Nucleus accumbens (tissue), 56 donors: Measurements from ENCODE around the gene PCDHGB6.
A peak's percentile ranks its signal among the peaks of the same experiment; 100 is the strongest.
"Not testable (repeated sequence)": the region's sequence is repeated elsewhere in the genome, so short reads cannot be mapped to it uniquely, and the experiment has no call there.

Source experiments
- DNase-seq, 56 donors: peaks; one replicate each; lab custom pipeline; 2025; lab: John Stamatoyannopoulos, UW

Gene PCDHGB6

DNA sequence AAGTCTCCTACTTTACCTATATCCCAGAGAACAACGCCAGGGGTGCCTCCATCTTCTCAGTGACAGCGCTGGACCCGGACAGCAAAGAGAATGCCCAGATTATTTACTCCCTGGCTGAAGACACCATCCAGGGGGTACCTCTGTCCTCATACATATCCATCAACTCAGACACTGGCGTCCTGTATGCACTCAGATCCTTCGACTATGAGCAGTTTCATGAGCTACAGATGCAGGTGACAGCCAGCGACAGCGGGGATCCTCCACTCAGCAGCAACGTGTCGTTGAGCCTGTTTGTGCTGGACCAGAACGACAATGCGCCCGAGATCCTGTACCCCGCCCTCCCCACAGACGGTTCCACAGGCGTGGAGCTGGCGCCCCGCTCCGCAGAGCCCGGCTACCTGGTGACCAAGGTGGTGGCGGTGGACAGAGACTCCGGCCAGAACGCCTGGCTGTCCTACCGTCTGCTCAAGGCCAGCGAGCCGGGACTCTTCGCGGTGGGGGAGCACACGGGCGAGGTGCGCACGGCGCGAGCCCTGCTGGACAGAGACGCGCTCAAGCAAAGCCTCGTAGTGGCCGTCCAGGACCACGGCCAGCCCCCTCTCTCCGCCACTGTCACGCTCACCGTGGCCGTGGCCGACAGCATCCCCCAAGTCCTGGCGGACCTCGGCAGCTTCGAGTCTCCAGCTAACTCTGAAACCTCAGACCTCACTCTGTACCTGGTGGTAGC, 6.9 kb downstream of the PCDHGB6 start:
- not testable (repeated sequence) for DNase-seq

DNA sequence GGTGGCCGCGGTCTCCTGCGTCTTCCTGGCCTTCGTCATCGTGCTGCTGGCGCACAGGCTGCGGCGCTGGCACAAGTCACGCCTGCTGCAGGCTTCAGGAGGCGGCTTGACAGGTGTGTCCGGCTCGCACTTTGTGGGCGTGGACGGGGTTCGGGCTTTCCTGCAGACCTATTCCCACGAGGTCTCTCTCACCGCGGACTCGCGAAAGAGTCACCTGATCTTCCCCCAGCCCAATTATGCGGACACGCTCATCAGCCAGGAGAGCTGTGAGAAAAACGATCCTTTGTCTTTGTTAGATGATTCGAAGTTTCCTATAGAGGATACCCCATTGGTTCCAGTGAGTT, 7.4 kb downstream of the PCDHGB6 start:
- DNase-seq = not testable (repeated sequence)

DNA sequence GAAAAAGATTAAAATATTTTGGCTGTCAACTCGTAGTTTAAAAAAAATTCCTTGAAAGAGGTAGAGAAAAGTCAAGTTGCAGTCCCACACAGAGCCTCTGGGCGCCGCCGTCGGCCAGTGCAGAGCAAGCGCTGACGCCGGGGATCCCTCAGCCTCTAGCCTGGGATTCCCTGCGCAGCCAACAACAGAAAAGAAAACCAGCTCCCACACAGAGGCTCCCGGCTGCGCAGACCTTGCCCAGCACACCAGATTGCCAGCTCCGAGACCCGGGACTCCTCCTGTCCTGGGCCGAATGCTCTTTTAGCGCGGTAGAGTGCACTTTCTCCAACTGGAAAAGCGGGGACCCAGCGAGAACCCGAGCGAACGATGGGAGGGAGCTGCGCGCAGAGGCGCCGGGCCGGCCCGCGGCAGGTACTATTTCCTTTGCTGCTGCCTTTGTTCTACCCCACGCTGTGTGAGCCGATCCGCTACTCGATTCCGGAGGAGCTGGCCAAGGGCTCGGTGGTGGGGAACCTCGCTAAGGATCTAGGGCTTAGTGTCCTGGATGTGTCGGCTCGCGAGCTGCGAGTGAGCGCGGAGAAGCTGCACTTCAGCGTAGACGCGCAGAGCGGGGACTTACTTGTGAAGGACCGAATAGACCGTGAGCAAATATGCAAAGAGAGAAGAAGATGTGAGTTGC, 9.8 kb downstream of the PCDHGB6 start, which contains the start of gene PCDHGB7:
Gene PCDHGB7, plus strand, starts transcription at position 184 of the 679 bp plus-strand sequence. Its CDS starts 183 bp downstream, at position 367.
- DNase-seq = peak in 15 of 56 donors; percentile 11 to 64 (median 26)

GRCh38 chr5:141419074-141419880, 11.5 kb downstream of the PCDHGB6 start:
- DNase-seq = no peak

DNA sequence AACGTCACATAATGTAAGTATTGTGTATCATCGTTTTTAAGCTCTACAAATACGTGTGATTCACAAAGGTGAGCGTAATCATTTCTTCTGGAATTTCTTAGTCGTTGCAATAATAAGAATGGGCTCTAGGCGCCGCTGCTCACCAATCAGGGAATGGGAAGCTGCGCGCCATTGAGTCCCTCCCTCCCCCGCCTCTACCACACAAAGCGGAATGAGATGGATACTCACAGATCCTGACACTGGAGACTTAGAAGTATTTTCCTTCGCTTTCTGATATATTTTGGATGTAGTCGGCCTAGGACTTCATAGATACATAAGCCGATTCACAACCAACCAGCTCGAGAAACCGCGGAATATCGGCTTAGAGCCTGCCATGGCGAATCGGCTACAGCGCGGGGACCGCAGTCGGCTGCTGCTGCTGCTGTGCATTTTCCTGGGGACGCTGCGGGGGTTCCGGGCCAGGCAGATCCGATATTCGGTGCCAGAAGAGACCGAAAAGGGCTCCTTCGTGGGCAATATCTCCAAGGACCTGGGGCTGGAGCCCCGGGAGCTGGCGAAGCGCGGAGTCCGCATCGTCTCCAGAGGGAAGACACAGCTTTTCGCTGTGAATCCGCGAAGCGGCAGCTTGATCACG, 13.2 kb downstream of the PCDHGB6 start, which contains the start of gene PCDHGA11:
Gene PCDHGA11, plus strand, starts transcription at position 197 of the 634 bp plus-strand sequence. Its CDS starts 177 bp downstream, at position 374.
- DNase-seq = peak in 1 of 56 donors; percentile 13

DNA sequence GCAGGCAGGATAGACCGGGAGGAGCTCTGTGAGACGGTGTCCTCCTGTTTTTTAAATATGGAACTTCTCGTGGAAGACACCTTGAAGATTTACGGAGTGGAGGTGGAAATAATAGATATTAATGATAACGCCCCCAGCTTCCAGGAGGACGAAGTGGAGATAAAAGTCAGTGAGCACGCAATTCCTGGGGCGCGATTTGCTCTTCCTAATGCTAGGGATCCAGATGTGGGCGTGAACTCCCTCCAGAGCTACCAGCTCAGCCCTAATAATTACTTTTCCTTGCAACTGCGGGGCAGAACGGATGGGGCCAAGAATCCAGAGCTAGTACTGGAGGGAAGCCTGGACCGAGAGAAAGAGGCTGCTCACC, 13.7 kb downstream of the PCDHGB6 start:
- no peak for DNase-seq

DNA sequence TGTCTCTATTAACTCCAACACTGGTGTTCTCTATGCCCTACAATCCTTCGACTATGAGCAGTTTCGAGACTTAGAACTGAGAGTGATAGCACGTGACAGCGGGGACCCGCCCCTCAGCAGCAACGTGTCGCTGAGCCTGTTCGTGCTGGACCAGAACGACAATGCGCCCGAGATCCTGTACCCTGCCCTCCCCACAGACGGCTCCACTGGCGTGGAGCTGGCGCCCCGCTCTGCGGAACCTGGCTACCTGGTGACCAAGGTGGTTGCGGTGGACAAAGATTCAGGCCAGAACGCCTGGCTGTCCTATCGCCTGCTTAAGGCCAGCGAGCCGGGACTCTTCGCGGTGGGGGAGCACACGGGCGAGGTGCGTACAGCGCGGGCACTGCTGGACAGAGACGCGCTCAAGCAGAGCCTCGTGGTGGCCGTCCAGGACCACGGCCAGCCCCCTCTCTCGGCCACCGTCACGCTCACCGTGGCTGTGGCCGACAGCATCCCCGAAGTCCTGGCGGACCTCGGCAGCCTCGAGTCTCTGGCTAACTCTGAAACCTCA, 15.0 kb downstream of the PCDHGB6 start:
- no peak for DNase-seq

GRCh38 chr5:141427783-141428426, 20.1 kb downstream of the PCDHGB6 start:
- DNase-seq = no peak

DNA sequence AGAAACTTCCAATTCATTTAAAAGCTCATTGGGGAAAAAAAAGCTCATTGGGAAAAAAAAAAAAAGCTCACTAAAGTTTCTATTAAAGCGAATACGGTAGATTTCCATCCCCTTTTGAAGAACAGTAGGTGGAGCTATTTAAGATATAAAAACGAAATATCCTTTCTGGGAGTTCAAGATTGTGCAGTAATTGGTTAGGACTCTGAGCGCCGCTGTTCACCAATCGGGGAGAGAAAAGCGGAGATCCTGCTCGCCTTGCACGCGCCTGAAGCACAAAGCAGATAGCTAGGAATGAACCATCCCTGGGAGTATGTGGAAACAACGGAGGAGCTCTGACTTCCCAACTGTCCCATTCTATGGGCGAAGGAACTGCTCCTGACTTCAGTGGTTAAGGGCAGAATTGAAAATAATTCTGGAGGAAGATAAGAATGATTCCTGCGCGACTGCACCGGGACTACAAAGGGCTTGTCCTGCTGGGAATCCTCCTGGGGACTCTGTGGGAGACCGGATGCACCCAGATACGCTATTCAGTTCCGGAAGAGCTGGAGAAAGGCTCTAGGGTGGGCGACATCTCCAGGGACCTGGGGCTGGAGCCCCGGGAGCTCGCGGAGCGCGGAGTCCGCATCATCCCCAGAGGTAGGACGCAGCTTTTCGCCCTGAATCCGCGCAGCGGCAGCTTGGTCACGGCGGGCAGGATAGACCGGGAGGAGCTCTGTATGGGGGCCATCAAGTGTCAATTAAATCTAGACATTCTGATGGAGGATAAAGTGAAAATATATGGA, 22.7 kb downstream of the PCDHGB6 start, which contains the start of gene PCDHGA12:
Gene PCDHGA12, plus strand, starts transcription at position 176 of the 782 bp plus-strand sequence. Its CDS starts 253 bp downstream, at position 429.
- peak in 8 of 56 donors; percentile 16 to 45 (median 22) for DNase-seq

- no peak for DNase-seq
Observed at GRCh38 chr5:141431286-141431685, 23.5 kb downstream of the PCDHGB6 start.

DNA sequence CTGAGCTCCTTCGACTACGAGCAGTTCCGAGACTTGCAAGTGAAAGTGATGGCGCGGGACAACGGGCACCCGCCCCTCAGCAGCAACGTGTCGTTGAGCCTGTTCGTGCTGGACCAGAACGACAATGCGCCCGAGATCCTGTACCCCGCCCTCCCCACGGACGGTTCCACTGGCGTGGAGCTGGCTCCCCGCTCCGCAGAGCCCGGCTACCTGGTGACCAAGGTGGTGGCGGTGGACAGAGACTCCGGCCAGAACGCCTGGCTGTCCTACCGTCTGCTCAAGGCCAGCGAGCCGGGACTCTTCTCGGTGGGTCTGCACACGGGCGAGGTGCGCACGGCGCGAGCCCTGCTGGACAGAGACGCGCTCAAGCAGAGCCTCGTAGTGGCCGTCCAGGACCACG, 24.5 kb downstream of the PCDHGB6 start:
- DNase-seq = not testable (repeated sequence)

GRCh38 chr5:141432726-141433125, 24.9 kb downstream of the PCDHGB6 start:
- DNase-seq = not testable (repeated sequence)

GRCh38 chr5:141434006-141434405, 26.2 kb downstream of the PCDHGB6 start:
- DNase-seq = no peak

DNA sequence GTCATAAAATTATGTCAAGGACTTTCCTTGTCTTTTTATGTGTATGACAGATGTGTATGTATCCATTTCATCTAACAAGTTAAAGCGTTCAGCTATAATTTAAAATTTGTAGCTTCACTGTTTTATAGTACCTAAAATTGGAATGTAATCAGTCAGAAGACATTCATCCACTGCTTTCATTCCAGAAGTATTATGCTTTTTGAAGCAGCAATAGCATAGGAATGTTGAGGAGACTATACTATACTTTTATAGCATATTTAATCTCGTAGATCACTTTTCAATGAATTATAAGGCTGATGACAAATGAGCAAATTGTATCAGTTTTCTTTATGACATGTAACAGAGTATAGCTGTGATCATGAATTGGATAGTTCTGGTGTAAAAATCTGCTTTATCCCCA, 29.4 kb downstream of the PCDHGB6 start:
- no peak for DNase-seq

DNA sequence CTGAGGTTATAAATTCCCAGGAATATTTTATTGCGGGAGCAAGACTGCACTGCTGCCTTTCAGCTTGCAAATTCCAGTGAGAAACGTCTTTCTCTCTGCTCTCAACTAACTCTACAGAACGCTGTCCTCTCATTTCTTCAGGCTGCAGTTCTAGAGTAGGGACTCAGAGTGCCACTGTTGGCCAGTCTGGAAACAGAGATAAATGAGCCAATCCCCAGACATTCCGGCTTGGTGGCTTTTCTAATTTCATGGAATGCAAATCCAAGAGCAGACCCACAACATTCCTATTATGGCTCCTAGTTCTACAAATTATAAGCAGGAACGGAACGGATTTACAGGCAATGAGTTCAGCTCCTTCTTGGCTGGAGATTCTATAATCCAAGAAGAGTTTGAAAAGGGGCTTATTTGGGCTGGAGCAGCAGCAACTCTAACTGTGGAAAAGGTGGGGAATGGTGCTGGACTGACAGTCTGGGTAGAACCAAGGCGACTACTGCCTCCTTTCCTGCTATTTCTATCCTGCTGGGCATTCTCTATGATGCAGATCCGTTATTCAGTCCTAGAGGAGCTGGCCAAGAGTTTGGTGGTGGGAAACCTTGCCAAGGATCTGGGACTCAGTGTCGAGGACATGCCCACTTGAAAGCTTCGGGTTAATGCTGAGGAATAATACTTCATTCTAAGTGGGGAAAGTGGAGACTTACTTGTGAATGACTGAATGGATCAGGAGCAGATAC, 31.8 kb downstream of the PCDHGB6 start:
- DNase-seq = no peak

DNA sequence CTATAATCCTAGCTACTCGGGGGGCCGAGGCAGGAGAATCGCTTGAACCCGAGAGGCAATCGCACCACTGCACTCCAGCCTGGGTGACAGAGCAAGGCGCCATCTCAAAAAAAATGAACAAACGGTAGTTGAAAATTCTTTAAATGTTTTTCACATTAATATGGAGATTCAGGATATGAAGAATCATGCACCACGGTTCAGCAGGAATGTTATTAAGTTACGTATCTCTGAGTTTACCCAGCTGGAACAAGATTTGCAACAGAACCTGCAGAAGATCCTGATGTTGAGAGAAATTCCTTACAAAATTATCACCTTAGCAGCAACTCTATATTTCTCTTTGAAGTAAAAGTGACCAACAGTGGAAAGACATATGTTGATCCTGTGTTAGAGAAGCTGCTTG, 32.5 kb downstream of the PCDHGB6 start:
- no peak for DNase-seq

- DNase-seq = no peak
Observed at GRCh38 chr5:141441571-141442170, 33.9 kb downstream of the PCDHGB6 start.
